HCT116 (cell line): Measurements from ENCODE around the gene ACD.

Source experiments
- POLR2A ChIP-seq: IDR thresholded peaks from 2 replicates; pipeline ENCODE4 v1.7.0; 2011; ENCODE audit warnings: borderline replicate concordance; ENCODE audit not compliant: insufficient read depth, insufficient read length; ENCODE audit errors: extremely low read depth
- YY1 ChIP-seq: IDR thresholded peaks from 2 replicates; pipeline ENCODE4 v1.6.1; 2011; ENCODE audit warnings: low read length, low read depth, moderate library complexity, mild to moderate bottlenecking; ENCODE audit not compliant: insufficient replicate concordance; ENCODE audit errors: extremely low read depth
- TF ChIP-seq, protein P1 (sequence below), 3 experiments: fragments of 200-600 bp in 1 of 3; sonication (generic) in 1 of 3; IDR thresholded peaks in 2 of 3; conservative IDR thresholded peaks in 1 of 3; 2 replicates each; pipeline ENCODE4 v1.5.1; 2012 to 2017; ENCODE audit warnings: low read depth in 2 of 3, low read length in 2 of 3, antibody characterized with exemption in 1 of 3, borderline replicate concordance in 1 of 3, control low read depth in 1 of 3, mild to moderate bottlenecking in 1 of 3, mixed read lengths in 1 of 3, mixed run types in 1 of 3, moderate library complexity in 1 of 3; ENCODE audit not compliant: insufficient read depth in 1 of 3

DNA sequence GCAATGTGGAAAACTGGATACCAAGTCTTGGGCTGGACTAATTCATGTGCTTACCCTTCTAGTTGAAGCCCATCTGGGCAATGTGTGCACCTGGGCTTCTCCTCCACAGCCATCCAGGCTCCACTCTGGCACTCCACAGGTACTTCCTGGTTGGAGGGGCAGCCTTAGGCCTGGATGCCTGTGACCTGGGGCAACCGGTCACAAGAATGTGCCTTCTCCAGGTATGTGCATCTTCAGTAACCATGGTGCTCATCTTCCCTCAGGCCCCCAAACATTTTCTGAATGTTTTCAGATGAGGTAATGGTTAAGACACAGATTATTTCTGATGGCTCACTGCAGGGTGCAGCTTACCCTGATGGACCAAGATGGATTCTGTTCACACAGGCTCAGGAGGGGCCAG lies 17.7 kb upstream of the ACD start:
- TF ChIP-seq YY1 (no peak), POLR2A (no peak)
- TF ChIP-seq, protein P1, sequence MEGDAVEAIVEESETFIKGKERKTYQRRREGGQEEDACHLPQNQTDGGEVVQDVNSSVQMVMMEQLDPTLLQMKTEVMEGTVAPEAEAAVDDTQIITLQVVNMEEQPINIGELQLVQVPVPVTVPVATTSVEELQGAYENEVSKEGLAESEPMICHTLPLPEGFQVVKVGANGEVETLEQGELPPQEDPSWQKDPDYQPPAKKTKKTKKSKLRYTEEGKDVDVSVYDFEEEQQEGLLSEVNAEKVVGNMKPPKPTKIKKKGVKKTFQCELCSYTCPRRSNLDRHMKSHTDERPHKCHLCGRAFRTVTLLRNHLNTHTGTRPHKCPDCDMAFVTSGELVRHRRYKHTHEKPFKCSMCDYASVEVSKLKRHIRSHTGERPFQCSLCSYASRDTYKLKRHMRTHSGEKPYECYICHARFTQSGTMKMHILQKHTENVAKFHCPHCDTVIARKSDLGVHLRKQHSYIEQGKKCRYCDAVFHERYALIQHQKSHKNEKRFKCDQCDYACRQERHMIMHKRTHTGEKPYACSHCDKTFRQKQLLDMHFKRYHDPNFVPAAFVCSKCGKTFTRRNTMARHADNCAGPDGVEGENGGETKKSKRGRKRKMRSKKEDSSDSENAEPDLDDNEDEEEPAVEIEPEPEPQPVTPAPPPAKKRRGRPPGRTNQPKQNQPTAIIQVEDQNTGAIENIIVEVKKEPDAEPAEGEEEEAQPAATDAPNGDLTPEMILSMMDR (IDR thresholded peaks at IDR 0.05 in 2 of 3, conservative IDR thresholded peaks at IDR 0.05 in 1 of 3; ENCODE audit: borderline replicate concordance in 1 of 3, insufficient read depth in 1 of 3, low read depth in 2 of 3, low read length in 2 of 3) = no peak
